ENCODE measurements around the gene SPATA32.

Gene SPATA32

DNA sequence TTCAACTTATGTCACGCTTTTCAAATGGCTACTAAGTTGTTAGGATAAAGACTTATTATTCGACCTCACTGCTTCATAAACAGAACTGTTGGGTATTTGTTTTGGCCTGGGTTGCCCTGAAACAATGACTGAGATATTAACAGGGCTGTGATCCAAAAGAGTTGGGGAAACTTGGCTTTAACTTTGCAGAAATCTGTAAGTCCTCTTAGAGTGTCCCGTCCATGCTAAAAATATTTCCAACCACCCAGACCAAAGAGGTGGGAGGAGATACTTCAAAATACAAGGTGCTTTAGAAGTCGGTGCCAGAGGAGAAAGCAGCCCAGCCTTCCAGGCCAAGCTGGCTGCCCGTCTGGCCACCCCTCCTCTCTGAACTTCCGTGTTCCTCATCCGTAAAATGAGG, 16.1 kb upstream of the SPATA32 start:
- DNase-seq (ENCODE audit: extremely low read depth, low read depth): no peak
- TF ChIP-seq, protein P1, sequence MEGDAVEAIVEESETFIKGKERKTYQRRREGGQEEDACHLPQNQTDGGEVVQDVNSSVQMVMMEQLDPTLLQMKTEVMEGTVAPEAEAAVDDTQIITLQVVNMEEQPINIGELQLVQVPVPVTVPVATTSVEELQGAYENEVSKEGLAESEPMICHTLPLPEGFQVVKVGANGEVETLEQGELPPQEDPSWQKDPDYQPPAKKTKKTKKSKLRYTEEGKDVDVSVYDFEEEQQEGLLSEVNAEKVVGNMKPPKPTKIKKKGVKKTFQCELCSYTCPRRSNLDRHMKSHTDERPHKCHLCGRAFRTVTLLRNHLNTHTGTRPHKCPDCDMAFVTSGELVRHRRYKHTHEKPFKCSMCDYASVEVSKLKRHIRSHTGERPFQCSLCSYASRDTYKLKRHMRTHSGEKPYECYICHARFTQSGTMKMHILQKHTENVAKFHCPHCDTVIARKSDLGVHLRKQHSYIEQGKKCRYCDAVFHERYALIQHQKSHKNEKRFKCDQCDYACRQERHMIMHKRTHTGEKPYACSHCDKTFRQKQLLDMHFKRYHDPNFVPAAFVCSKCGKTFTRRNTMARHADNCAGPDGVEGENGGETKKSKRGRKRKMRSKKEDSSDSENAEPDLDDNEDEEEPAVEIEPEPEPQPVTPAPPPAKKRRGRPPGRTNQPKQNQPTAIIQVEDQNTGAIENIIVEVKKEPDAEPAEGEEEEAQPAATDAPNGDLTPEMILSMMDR (IDR thresholded peaks at IDR 0.05; ENCODE audit: low read depth, low read length, missing control alignments): no peak
- no peak overlapping the region for H3K4me3 ChIP-seq (replicated peaks; ENCODE audit: low read depth, low read length)

DNA sequence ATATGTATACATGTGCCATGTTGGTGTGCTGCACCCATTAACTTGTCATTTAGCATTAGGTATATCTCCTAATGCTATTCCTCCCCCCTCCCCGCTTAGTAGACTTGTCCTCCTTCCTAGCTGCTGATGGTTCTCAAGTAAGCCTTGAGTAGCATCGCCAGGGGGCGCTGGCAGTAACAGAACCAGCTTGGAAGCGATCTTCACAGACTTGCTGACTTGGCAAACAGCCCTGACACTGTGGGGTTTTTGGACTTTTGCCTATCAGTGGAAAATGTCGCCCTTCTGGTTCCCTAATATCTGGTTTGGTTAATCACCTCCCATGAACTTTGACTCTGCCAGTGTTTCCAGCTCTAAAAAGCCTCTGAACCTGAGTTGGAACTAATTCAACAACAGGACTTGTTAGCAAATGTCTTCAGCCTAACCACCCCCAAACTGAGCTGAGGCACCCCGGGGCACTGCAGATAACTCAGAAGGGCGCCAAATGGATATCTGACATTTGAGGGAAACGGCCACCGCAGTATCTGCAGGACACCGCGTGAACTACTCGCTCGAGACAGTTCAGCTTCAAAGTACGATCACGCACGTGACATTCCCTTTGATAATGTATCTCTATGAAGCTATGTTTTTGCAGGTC, 15.4 kb upstream of the SPATA32 start:
- H3K4me3 ChIP-seq (replicated peaks; ENCODE audit: low read depth, low read length): no peak overlapping the region
- TF ChIP-seq, protein P1 (IDR thresholded peaks at IDR 0.05; ENCODE audit: low read depth, low read length, missing control alignments): peak; percentile 86
- peak; percentile 79 for DNase-seq (ENCODE audit: extremely low read depth, low read depth)

DNA sequence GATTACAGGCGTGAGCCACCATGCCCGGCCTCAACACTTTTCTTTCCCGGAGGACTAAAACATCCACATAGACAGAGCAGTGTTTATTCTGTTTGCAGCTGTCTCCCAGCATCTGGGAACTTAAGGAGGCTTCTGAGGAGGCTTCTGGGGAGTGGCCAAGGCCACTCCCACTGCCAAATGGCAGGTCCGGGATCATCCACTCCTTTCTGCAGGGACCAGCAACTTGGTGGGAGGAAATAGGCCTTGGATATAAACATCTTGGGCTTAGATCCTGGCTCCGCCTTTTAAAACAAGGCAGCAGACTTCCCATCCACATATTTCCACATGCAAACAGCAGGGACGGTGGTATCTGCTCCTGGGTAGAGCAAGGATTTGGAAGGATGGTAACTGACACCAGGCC, 14.1 kb upstream of the SPATA32 start:
- DNase-seq (ENCODE audit: extremely low read depth, low read depth): peak; percentile 59
- no peak overlapping the region for H3K4me3 ChIP-seq (replicated peaks; ENCODE audit: low read depth, low read length)
- TF ChIP-seq, protein P1 (IDR thresholded peaks at IDR 0.05; ENCODE audit: low read depth, low read length, missing control alignments): no peak

DNA sequence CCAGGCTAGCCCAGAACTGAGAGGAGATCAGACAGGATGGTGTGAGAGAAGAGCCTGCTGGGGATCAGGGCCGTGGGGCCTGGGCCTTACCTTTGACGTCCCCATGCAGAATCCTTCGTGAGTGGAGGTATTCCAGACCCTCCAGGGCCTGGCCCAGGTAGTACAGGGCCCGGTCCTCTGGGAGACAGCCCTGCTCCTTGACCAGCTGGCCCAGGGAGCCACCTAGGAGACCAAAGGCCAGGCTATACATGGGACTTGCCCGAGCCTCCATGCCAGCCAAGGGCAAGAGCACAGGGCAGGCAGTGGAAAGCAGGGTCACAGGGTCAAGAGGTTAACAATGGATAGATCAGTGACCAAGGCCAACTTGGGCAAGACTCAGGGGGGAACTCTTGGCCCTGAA, 12.1 kb upstream of the SPATA32 start:
- DNase-seq (ENCODE audit: extremely low read depth, low read depth): no peak
- TF ChIP-seq, protein P1 (IDR thresholded peaks at IDR 0.05; ENCODE audit: low read depth, low read length, missing control alignments): no peak
- no peak overlapping the region for H3K4me3 ChIP-seq (replicated peaks; ENCODE audit: low read depth, low read length)

DNA sequence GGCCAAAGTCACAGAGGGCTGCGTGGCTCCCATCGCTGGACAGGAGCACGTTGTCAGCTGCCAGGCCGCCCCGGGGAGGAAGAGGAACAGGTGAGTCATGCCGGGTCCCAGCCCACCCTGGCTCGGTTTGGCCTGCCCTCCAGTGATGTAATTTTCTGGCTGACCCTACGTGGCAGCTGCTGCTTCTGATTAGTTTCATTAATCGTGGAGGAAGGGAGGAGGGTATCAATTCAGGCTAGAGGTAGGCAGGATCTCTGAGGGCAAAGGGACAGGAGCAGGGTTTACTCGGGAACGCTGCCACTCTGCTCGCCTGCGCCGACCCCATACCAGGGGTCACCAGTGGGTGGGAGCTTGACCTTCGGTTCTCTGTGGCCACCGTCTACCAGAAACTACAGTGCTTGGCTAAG, 11.7 kb upstream of the SPATA32 start:
- no peak for DNase-seq (ENCODE audit: extremely low read depth, low read depth)
- no peak overlapping the region for H3K4me3 ChIP-seq (replicated peaks; ENCODE audit: low read depth, low read length)
- TF ChIP-seq, protein P1 (IDR thresholded peaks at IDR 0.05; ENCODE audit: low read depth, low read length, missing control alignments): no peak

DNA sequence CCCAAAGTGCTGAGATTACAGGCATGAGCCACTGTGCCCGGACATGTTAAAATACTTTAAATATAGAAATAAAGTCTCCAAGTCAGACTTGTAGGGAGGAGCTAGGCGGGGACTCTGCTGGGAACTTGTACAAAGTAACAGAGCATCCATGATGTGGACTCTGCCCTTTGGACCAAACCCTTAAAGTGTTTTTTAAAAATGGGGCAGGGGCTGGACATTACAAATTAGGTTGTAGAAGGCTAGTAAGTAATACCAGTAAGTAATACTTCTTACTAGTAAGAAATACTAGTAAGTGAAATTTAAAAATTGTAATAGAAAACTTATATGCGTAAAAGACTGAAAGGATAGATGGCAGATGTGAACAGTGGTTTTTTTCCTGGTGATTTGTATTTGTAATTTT, 9.7 kb upstream of the SPATA32 start:
- TF ChIP-seq, protein P1 (IDR thresholded peaks at IDR 0.05; ENCODE audit: low read depth, low read length, missing control alignments): no peak
- H3K4me3 ChIP-seq (replicated peaks; ENCODE audit: low read depth, low read length): no peak overlapping the region
- no peak for DNase-seq (ENCODE audit: extremely low read depth, low read depth)
